Endothelial cell of umbilical vein (primary cell): ENCODE data around the gene DEPDC4.

ENCODE experiments used
- FOS ChIP-seq: IDR thresholded peaks from 2 replicates; pipeline ENCODE4 v1.6.1; 2011; ENCODE audit warnings: mild to moderate bottlenecking, low read length, moderate library complexity, borderline replicate concordance; ENCODE audit not compliant: insufficient read depth
- POLR2A ChIP-seq: IDR thresholded peaks from 2 replicates; pipeline ENCODE4 v1.6.1; 2012; ENCODE audit warnings: low read depth, mild to moderate bottlenecking, control low read depth, low read length
- POLR2AphosphoS5 ChIP-seq: IDR thresholded peaks from 2 replicates; pipeline ENCODE4 v1.6.1; 2012; ENCODE audit warnings: low read depth, mild to moderate bottlenecking, control low read depth, low read length, moderate library complexity; ENCODE audit not compliant: insufficient read depth
- TF ChIP-seq, protein P1 (sequence below), 2 donors: IDR thresholded peaks; 1 replicate in 1 of 2; 2 replicates in 1 of 2; pipeline ENCODE4 v1.5.1; 2011; ENCODE audit warnings: low read length in 2 of 2, mild to moderate bottlenecking in 2 of 2, moderate library complexity in 2 of 2, control low read depth in 1 of 2, inconsistent platforms in 1 of 2, low read depth in 1 of 2; ENCODE audit not compliant: insufficient read depth in 1 of 2; ENCODE audit errors: extremely low read depth in 1 of 2
- TF ChIP-seq, protein P2 (sequence below): IDR thresholded peaks from 2 replicates; pipeline ENCODE4 v1.6.1; 2011; ENCODE audit not compliant: insufficient read depth, insufficient read length

DNA sequence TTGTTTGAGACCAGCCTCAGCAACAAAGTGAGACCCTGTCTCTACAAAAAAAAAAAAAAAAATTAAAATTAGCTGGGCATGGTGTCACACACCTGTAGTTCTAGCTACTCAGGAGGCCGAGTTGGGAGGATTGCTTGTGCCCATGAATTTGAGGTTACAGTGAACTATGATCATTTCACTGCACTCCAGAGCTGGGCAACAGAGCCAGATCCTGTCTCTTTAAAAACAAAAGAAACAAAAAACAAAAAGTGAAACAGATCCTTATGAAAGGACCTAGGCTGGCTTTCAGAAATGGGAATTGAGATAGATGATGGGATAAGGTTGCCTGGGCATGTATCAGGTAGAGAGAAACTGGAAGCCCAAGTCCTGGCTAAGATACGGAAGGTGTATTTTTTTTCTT lies 52.4 kb downstream of the DEPDC4 start:
- no peak for TF ChIP-seq POLR2A
- TF ChIP-seq, protein P1, sequence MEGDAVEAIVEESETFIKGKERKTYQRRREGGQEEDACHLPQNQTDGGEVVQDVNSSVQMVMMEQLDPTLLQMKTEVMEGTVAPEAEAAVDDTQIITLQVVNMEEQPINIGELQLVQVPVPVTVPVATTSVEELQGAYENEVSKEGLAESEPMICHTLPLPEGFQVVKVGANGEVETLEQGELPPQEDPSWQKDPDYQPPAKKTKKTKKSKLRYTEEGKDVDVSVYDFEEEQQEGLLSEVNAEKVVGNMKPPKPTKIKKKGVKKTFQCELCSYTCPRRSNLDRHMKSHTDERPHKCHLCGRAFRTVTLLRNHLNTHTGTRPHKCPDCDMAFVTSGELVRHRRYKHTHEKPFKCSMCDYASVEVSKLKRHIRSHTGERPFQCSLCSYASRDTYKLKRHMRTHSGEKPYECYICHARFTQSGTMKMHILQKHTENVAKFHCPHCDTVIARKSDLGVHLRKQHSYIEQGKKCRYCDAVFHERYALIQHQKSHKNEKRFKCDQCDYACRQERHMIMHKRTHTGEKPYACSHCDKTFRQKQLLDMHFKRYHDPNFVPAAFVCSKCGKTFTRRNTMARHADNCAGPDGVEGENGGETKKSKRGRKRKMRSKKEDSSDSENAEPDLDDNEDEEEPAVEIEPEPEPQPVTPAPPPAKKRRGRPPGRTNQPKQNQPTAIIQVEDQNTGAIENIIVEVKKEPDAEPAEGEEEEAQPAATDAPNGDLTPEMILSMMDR (IDR thresholded peaks at IDR 0.05; ENCODE audit: extremely low read depth in 1 of 2, insufficient read depth in 1 of 2, low read depth in 1 of 2, low read length in 2 of 2) = no peak
- no peak for TF ChIP-seq POLR2AphosphoS5
- no peak for TF ChIP-seq FOS
- TF ChIP-seq, protein P2, sequence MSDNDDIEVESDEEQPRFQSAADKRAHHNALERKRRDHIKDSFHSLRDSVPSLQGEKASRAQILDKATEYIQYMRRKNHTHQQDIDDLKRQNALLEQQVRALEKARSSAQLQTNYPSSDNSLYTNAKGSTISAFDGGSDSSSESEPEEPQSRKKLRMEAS = no peak
